ENCODE measurements around the gene TMCO2.

DNA sequence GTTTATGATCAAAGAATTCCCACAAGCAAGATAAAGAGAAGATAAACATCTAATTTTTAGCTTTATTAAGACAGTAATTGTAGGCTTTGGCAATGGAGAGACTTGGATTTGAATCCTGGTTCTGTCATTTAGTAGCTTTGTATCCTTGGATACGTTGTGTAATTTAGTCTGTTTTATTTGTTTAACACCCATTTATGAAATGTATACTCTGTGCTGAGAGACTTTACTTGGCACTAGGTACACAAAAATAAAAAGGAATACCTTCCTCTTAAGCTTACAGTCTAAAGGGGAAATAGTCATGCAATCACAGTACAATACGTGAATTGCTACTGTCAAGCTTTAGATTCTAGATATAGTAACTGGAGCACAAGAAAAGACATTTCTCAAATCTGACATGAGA lies 34.1 kb downstream of the TMCO2 start:
- TF ChIP-seq GATA2 (IDR thresholded peaks at IDR 0.05; ENCODE audit: low read depth, low read length) (no peak), GATA3 (IDR thresholded peaks at IDR 0.05; ENCODE audit: low read depth, low read length) (no peak)

All from SH-SY5Y (cell line).